GM23338 (cell line): ENCODE data around the gene CRYL1. TPM values are rescaled to one million over a fixed set of nuclear protein-coding genes. Genes with fewer than 3 reads are reported as not detected.

ENCODE experiments used
- ATAC-seq: fragments of 200-7000 bp; cut with Tn5 transposase; 3 replicates; pipeline ENCODE4 v1.9.1; 2020
- DNase-seq: peaks from one replicate; pipeline ENCODE4 v3.0.0-alpha.2; 2015; ENCODE audit warnings: low spot score
- H2AFZ ChIP-seq: fragments of 200-600 bp; sonication (generic); 2 replicates; pipeline ENCODE4 v1.8.0; 2016; ENCODE audit warnings: antibody characterized with exemption, mild to moderate bottlenecking, moderate library complexity
- H3F3A ChIP-seq: fragments of 200-600 bp; sonication (generic); replicated peaks from 2 replicates; pipeline ENCODE4 v1.8.0; 2017; ENCODE audit warnings: antibody characterized with exemption, mixed run types, low read depth
- H3K27ac ChIP-seq: fragments of 200-600 bp; sonication (generic); 2 replicates; pipeline ENCODE4 v1.6.1; 2016; ENCODE audit warnings: low read depth
- H3K27me3 ChIP-seq: fragments of 200-600 bp; sonication (generic); 2 replicates; pipeline ENCODE4 v1.8.0; 2016; ENCODE audit warnings: mild to moderate bottlenecking, mixed run types, moderate library complexity; ENCODE audit not compliant: insufficient read depth
- H3K36me3 ChIP-seq: fragments of 200-600 bp; sonication (generic); 2 replicates; pipeline ENCODE4 v1.8.0; 2016; ENCODE audit warnings: mild to moderate bottlenecking; ENCODE audit not compliant: insufficient read depth
- H3K4me1 ChIP-seq: fragments of 200-600 bp; sonication (generic); 2 replicates; pipeline ENCODE4 v1.8.0; 2016; ENCODE audit warnings: mild to moderate bottlenecking, moderate library complexity; ENCODE audit not compliant: insufficient read depth
- H3K4me2 ChIP-seq: fragments of 200-600 bp; sonication (generic); 2 replicates; pipeline ENCODE4 v1.7.1; 2017; ENCODE audit warnings: mixed run types
- H3K4me3 ChIP-seq: fragments of 200-600 bp; sonication (generic); 2 replicates; pipeline ENCODE4 v1.6.1; 2016; ENCODE audit warnings: mixed run types
- H3K79me2 ChIP-seq: fragments of 200-600 bp; sonication (generic); replicated peaks from 2 replicates; pipeline ENCODE4 v1.8.0; 2017; ENCODE audit warnings: mild to moderate bottlenecking; ENCODE audit not compliant: insufficient read depth
- H3K9me2 ChIP-seq: fragments of 200-600 bp; sonication (generic); 2 replicates; pipeline ENCODE4 v1.8.0; 2017; ENCODE audit not compliant: insufficient read depth
- H4K20me1 ChIP-seq: fragments of 200-600 bp; sonication (generic); replicated peaks from 2 replicates; pipeline ENCODE4 v1.8.0; 2017; ENCODE audit warnings: mild to moderate bottlenecking; ENCODE audit not compliant: insufficient read depth
- H3K27ac Mint-ChIP-seq: 2 replicates; pipeline ENCODE4 v1.8.0; 2020; ENCODE audit warnings: inconsistent platforms, mild to moderate bottlenecking, moderate library complexity, mixed read lengths
- H3K27me3 Mint-ChIP-seq: 3 replicates; pipeline ENCODE4 v1.8.0; 2022; ENCODE audit warnings: low read depth, mild to moderate bottlenecking, moderate library complexity, mixed read lengths, inconsistent platforms; ENCODE audit not compliant: insufficient read depth, poor library complexity
- H3K36me3 Mint-ChIP-seq: 3 replicates; pipeline ENCODE4 v1.8.0; 2021; ENCODE audit warnings: low read depth, mild to moderate bottlenecking, inconsistent platforms, moderate library complexity, mixed read lengths
- H3K4me1 Mint-ChIP-seq: 3 replicates; pipeline ENCODE4 v1.8.0; 2020; ENCODE audit warnings: mild to moderate bottlenecking, inconsistent platforms, mixed read lengths
- H3K4me3 Mint-ChIP-seq: 3 replicates; pipeline ENCODE4 v1.8.0; 2021; ENCODE audit warnings: moderate library complexity, mild to moderate bottlenecking, inconsistent platforms, mixed read lengths
- H3K9me3 Mint-ChIP-seq: 3 replicates; pipeline ENCODE4 v1.8.0; 2020; ENCODE audit warnings: moderate library complexity, mild to moderate bottlenecking, inconsistent platforms, mixed read lengths
- EZH2 ChIP-seq: fragments of 200-600 bp; sonication (generic); IDR thresholded peaks from one replicate; pipeline ENCODE4 v1.8.0; 2017; ENCODE audit warnings: antibody characterized with exemption, mild to moderate bottlenecking, low read depth; ENCODE audit not compliant: unreplicated experiment
- JUNB ChIP-seq: IDR thresholded peaks from one replicate; pipeline ENCODE4 v1.6.1; 2016; ENCODE audit warnings: antibody characterized with exemption; ENCODE audit not compliant: unreplicated experiment
- POLR2AphosphoS5 ChIP-seq: IDR thresholded peaks from 2 replicates; pipeline ENCODE4 v1.6.1; 2016; ENCODE audit warnings: antibody characterized with exemption, low read depth
- REST ChIP-seq: IDR thresholded peaks from one replicate; pipeline ENCODE4 v1.6.1; 2018; ENCODE audit warnings: antibody characterized with exemption; ENCODE audit not compliant: unreplicated experiment
- ZNF114 ChIP-seq: fragments of 250-450 bp; sonication (Bioruptor Pico); IDR thresholded peaks from 2 replicates; pipeline ENCODE4 v1.5.0; 2020; ENCODE audit warnings: mild to moderate bottlenecking, moderate library complexity
- ZNF331 ChIP-seq: fragments of 250-450 bp; sonication (Bioruptor Pico); IDR thresholded peaks from 2 replicates; pipeline ENCODE4 v1.5.0; 2020; ENCODE audit warnings: low read depth, mild to moderate bottlenecking, moderate library complexity
- polyA plus RNA-seq: library from polyadenylated mRNA; unstranded; fragments of >200 nt; fragmentation: Nextera tagmentation; extraction: Ambion mirVana; gene quantifications from 2 replicates; pipeline ENCODE4 v1.2.1, GENCODE V29; 2016
- total RNA-seq: library from RNA; depleted of rRNA; stranded (reverse); fragments of >200 nt; shearing (Covaris generic); gene quantifications from 2 replicates; pipeline ENCODE4 v1.2.3, GENCODE V29; 2014
- TF ChIP-seq, protein P1 (sequence below): IDR thresholded peaks from 2 replicates; pipeline ENCODE4 v1.6.1; 2016; ENCODE audit warnings: antibody characterized with exemption
- TF ChIP-seq, protein P2 (sequence below): fragments of 250-450 bp; sonication (Bioruptor Pico); IDR thresholded peaks from 2 replicates; pipeline ENCODE4 v1.5.0; 2020; ENCODE audit warnings: mild to moderate bottlenecking, moderate library complexity

The CRYL1 gene
- total and polyA plus RNA-seq, 2 experiments from 2014 or later, result 2.2 to 2.6 TPM

DNA sequence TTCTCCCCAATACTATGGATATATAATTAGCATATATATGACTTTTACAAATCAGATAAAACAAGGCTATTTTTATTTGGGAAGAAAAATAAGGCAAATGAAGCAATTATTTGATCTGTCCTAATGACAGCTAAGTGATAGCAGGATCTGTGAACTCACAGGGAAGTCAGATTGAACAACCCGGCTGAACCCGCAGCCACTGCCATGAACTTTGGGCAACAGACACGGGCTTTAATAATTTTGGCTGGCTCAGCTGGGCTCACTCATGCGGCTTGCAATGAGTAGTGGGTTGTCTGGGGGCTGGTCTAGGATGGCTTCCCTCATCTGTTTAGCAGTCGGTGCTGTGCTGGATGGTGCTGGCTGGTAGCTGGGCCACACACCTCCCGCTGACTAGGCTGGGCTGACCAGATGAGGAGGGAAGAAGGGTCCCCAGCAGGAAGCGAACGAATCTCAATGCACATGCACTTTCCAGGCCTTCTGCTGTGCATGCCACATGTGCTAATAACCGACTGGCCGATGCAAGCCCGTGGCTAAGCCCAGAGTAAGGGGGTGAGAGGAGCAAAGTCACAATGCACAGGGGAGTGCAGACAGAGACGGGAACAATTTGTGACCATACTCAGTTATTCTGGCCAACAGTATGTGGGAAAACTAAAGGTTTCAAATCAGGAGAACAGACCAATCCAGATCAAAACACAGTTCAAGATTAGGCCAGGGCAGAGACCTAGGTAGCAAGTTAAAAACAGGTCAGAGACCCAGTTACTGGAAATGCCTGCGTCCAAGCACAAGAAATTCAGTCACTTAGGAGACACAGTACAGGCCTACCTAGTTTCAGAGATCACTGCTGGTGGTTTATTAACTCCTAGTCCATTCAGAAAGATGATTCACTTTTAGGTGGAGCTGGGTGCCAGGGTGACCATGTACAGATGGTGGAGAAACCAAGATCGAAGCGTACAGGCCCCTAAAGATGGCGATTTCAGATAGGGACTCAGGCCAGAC lies 22.3 kb downstream of the CRYL1 start:
- Mint-ChIP-seq H3K36me3 (peaks cover 10% of the 10 kb centered on the region; the same call in 2 of the 3 replicates), H3K4me3 (no peak overlapping the region), H3K27ac (no peak overlapping the region), H3K27me3 (peaks cover 3% of the 10 kb centered on the region), H3K4me1 (peaks cover 8% of the 10 kb centered on the region; the same call in 2 of the 3 replicates), H3K9me3 (peaks cover 24% of the 10 kb centered on the region)
- no peaks in the 10 kb centered on the region; the same call in 1 of the 2 replicates for H4K20me1 ChIP-seq
- ATAC-seq (peak; percentile 50), DNase-seq (no peak)
- no peaks in the 10 kb centered on the region for H3K79me2 ChIP-seq
- no peaks in the 10 kb centered on the region for H3K4me1 ChIP-seq
- H2AFZ ChIP-seq, result no peak overlapping the region
- H3K27ac ChIP-seq, result no peak overlapping the region
- H3F3A ChIP-seq, result no peaks in the 10 kb centered on the region
- TF ChIP-seq EZH2 (no peak), JUNB (no peak), ZNF114 (CRISPR knock-in tag) (no peak), POLR2AphosphoS5 (no peak), REST (no peak), ZNF331 (CRISPR knock-in tag) (no peak)
- TF ChIP-seq, protein P1, sequence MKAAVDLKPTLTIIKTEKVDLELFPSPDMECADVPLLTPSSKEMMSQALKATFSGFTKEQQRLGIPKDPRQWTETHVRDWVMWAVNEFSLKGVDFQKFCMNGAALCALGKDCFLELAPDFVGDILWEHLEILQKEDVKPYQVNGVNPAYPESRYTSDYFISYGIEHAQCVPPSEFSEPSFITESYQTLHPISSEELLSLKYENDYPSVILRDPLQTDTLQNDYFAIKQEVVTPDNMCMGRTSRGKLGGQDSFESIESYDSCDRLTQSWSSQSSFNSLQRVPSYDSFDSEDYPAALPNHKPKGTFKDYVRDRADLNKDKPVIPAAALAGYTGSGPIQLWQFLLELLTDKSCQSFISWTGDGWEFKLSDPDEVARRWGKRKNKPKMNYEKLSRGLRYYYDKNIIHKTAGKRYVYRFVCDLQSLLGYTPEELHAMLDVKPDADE, result no peak
- TF ChIP-seq, protein P2, sequence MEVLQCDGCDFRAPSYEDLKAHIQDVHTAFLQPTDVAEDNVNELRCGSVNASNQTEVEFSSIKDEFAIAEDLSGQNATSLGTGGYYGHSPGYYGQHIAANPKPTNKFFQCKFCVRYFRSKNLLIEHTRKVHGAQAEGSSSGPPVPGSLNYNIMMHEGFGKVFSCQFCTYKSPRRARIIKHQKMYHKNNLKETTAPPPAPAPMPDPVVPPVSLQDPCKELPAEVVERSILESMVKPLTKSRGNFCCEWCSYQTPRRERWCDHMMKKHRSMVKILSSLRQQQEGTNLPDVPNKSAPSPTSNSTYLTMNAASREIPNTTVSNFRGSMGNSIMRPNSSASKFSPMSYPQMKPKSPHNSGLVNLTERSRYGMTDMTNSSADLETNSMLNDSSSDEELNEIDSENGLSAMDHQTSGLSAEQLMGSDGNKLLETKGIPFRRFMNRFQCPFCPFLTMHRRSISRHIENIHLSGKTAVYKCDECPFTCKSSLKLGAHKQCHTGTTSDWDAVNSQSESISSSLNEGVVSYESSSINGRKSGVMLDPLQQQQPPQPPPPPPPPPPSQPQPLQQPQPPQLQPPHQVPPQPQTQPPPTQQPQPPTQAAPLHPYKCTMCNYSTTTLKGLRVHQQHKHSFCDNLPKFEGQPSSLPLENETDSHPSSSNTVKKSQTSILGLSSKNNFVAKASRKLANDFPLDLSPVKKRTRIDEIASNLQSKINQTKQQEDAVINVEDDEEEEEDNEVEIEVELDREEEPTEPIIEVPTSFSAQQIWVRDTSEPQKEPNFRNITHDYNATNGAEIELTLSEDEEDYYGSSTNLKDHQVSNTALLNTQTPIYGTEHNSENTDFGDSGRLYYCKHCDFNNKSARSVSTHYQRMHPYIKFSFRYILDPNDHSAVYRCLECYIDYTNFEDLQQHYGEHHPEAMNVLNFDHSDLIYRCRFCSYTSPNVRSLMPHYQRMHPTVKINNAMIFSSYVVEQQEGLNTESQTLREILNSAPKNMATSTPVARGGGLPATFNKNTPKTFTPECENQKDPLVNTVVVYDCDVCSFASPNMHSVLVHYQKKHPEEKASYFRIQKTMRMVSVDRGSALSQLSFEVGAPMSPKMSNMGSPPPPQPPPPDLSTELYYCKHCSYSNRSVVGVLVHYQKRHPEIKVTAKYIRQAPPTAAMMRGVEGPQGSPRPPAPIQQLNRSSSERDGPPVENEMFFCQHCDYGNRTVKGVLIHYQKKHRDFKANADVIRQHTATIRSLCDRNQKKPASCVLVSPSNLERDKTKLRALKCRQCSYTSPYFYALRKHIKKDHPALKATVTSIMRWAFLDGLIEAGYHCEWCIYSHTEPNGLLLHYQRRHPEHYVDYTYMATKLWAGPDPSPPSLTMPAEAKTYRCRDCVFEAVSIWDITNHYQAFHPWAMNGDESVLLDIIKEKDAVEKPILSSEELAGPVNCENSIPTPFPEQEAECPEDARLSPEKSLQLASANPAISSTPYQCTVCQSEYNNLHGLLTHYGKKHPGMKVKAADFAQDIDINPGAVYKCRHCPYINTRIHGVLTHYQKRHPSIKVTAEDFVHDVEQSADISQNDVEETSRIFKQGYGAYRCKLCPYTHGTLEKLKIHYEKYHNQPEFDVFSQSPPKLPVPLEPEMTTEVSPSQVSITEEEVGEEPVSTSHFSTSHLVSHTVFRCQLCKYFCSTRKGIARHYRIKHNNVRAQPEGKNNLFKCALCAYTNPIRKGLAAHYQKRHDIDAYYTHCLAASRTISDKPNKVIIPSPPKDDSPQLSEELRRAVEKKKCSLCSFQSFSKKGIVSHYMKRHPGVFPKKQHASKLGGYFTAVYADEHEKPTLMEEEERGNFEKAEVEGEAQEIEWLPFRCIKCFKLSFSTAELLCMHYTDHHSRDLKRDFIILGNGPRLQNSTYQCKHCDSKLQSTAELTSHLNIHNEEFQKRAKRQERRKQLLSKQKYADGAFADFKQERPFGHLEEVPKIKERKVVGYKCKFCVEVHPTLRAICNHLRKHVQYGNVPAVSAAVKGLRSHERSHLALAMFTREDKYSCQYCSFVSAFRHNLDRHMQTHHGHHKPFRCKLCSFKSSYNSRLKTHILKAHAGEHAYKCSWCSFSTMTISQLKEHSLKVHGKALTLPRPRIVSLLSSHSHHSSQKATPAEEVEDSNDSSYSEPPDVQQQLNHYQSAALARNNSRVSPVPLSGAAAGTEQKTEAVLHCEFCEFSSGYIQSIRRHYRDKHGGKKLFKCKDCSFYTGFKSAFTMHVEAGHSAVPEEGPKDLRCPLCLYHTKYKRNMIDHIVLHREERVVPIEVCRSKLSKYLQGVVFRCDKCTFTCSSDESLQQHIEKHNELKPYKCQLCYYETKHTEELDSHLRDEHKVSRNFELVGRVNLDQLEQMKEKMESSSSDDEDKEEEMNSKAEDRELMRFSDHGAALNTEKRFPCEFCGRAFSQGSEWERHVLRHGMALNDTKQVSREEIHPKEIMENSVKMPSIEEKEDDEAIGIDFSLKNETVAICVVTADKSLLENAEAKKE, result no peak
- no peak overlapping the region for H3K4me3 ChIP-seq
- H3K4me2 ChIP-seq, result no peak overlapping the region
- H3K36me3 ChIP-seq, result no peaks in the 10 kb centered on the region
- H3K27me3 ChIP-seq, result no peaks in the 10 kb centered on the region
- no peaks in the 10 kb centered on the region for H3K9me2 ChIP-seq
